ENCODE results near the gene NRG2. TPM values are rescaled to one million over a fixed set of nuclear protein-coding genes. Genes with fewer than 3 reads are reported as not detected.

The NRG2 gene
- polyA plus RNA-seq, 1 experiment = not detected

DNA sequence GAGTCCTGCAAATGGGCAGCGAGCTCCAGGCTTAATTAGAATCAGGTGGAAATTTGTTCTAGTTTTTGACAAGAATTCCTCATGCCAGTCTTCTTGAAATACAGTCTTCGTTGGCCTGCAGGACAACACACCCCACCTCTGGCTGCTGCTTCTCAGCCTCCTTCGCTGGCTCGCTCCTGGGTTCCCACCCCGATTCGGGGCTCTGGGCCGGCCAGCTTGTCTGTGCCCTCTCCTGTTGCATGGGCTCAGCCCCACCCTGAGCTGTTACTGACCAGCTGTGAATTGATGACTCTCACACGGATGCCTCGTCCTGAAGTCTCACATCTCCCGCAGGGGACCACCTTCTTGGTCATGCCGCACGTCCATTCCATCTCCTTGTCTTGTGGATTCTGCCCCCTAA is 226.5 kb downstream of the NRG2 start:
- POLR2A ChIA-PET = no interaction called here
- DNase-seq (ENCODE audit: low read depth) = no peak
- Histone ChIP-seq H3K36me3 (ENCODE audit: control insufficient read depth, insufficient read depth, low read length) (no peaks in the 10 kb centered on the region), H3K27me3 (ENCODE audit: control insufficient read depth, insufficient read depth, low read length) (peaks cover 4% of the 10 kb centered on the region; the same call in 1 of the 2 replicates), H3K4me3 (ENCODE audit: low read depth, low read length) (no peak overlapping the region)
- TF ChIP-seq, protein P1, sequence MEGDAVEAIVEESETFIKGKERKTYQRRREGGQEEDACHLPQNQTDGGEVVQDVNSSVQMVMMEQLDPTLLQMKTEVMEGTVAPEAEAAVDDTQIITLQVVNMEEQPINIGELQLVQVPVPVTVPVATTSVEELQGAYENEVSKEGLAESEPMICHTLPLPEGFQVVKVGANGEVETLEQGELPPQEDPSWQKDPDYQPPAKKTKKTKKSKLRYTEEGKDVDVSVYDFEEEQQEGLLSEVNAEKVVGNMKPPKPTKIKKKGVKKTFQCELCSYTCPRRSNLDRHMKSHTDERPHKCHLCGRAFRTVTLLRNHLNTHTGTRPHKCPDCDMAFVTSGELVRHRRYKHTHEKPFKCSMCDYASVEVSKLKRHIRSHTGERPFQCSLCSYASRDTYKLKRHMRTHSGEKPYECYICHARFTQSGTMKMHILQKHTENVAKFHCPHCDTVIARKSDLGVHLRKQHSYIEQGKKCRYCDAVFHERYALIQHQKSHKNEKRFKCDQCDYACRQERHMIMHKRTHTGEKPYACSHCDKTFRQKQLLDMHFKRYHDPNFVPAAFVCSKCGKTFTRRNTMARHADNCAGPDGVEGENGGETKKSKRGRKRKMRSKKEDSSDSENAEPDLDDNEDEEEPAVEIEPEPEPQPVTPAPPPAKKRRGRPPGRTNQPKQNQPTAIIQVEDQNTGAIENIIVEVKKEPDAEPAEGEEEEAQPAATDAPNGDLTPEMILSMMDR (IDR thresholded peaks at IDR 0.05; ENCODE audit: insufficient read depth, low read depth, low read length) = no peak
- CTCF ChIA-PET = interaction anchor here (1.5 kb wide), 1 partner anchor 28 kb away, joined by 5 read pairs; no protein-coding TSS in a partner anchor

DNA sequence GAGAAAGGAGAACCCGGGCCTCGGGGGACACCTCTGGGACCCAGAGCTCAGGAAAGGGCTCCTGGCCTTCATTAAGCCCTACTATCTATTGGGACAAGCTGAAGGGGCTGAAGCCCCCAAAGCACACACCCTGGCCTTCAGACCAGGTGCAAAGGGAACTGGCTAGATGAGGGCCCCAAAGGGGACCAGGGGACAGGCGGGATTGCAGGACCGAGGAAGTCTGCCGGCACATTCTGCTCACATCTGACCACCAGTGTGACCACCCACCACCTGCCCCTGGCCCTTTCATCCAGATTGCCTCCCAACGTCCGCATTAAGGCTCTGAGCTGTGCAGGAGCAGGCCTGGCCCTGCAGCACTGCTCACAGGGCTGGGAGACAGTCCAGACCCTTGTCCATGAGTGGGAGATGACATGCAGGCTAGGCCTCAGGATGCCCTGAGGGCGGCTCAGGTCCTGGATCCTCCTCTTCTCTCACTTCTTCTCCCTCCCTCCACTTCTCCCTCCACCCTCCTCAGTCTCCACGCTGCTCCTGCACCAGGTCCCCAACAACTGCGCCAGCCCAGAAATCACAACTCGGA is 228.3 kb downstream of the NRG2 start:
- ChIA-PET POLR2A (no interaction called here), CTCF (interaction anchor here (1.8 kb wide), 1 partner anchor 27 kb away, joined by 9 read pairs; no protein-coding TSS in a partner anchor)
- DNase-seq (ENCODE audit: low read depth) = no peak
- TF ChIP-seq, protein P1 (IDR thresholded peaks at IDR 0.05; ENCODE audit: insufficient read depth, low read depth, low read length) = no peak
- Histone ChIP-seq H3K4me3 (ENCODE audit: low read depth, low read length) (no peak overlapping the region), H3K27me3 (ENCODE audit: control insufficient read depth, insufficient read depth, low read length) (peaks cover 4% of the 10 kb centered on the region; the same call in 1 of the 2 replicates), H3K36me3 (ENCODE audit: control insufficient read depth, insufficient read depth, low read length) (no peaks in the 10 kb centered on the region)

DNA sequence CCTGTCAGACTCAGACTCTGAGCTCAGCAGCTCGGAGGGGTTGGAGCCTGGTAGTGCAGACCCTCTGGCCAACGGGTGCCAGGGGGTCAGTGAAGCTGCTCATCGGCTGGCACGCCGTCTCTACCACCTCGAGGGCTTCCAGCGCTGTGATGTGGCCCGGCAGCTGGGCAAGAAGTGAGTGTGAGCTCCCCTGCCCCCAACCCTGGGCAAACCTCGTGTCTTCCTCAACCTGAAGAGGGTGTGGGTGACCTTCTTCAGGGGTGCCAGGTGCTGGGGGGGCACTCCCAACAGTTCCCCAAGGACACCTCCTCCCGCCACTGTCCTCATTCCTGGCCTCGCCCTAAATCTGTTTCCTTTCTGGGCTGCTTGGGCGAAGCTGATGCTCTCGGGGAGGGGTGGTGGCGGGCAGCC is 228.9 kb downstream of the NRG2 start:
- no peaks in the 10 kb centered on the region for H3K36me3 ChIP-seq (ENCODE audit: control insufficient read depth, insufficient read depth, low read length)
- peaks cover 4% of the 10 kb centered on the region; the same call in 1 of the 2 replicates for H3K27me3 ChIP-seq (ENCODE audit: control insufficient read depth, insufficient read depth, low read length)
- DNase-seq (ENCODE audit: low read depth) = no peak
- no peak overlapping the region for H3K4me3 ChIP-seq (ENCODE audit: low read depth, low read length)
- ChIA-PET POLR2A (no interaction called here), CTCF (interaction anchor here (1.8 kb wide), 1 partner anchor 26 kb away, joined by 9 read pairs; no protein-coding TSS in a partner anchor)
- TF ChIP-seq, protein P1 (IDR thresholded peaks at IDR 0.05; ENCODE audit: insufficient read depth, low read depth, low read length) = no peak

DNA sequence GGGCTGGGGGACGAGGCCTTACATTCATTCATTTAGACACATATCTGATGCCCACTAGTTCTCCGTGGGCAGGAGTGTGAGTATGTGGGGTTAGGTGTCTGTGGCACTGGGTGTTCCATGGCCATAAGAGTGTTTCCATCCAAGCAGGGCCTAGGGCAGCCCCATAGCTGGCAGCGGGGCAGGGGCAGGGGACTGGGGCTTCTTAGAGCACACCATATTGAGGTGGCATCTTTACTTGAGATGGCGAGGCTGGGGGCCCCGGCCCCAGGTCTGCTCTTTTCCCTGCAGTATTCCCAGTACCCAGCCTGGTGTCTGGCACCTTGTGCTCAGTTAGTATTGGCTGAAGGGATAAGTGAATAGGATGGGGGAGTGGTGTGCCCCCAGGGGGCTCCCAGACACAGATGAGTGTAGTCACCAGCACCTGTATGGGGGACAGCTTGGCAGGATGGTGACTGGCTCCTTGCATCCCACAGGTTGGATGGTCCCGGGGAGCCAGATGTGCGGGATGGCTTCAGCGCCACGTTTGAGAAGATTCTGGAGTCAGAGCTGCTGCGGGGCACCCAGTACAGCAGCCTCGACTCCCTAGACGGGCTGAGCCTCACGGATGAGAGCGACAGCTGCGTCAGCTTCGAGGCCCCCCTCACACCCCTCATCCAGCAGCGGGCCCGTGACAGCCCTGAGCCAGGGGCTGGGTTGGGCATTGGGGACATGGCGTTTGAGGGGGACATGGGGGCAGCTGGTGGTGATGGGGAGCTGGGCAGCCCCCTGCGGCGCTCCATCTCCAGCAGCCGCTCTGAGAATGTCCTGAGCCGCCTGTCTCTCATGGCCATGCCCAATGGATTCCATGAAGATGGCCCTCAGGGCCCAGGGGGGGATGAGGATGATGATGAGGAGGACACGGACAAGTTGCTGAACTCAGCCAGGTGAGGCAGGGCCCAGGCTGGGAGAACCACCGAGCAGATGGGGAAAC is 230.0 kb downstream of the NRG2 start:
- H3K4me3 ChIP-seq (ENCODE audit: low read depth, low read length) = no peak overlapping the region
- ChIA-PET CTCF (interaction anchor here (1.8 kb wide), 1 partner anchor 25 kb away, joined by 9 read pairs; no protein-coding TSS in a partner anchor), POLR2A (no interaction called here)
- no peak for DNase-seq (ENCODE audit: low read depth)
- no peaks in the 10 kb centered on the region for H3K36me3 ChIP-seq (ENCODE audit: control insufficient read depth, insufficient read depth, low read length)
- H3K27me3 ChIP-seq (ENCODE audit: control insufficient read depth, insufficient read depth, low read length) = peaks cover 4% of the 10 kb centered on the region; the same call in 1 of the 2 replicates
- TF ChIP-seq, protein P1 (IDR thresholded peaks at IDR 0.05; ENCODE audit: insufficient read depth, low read depth, low read length) = no peak

DNA sequence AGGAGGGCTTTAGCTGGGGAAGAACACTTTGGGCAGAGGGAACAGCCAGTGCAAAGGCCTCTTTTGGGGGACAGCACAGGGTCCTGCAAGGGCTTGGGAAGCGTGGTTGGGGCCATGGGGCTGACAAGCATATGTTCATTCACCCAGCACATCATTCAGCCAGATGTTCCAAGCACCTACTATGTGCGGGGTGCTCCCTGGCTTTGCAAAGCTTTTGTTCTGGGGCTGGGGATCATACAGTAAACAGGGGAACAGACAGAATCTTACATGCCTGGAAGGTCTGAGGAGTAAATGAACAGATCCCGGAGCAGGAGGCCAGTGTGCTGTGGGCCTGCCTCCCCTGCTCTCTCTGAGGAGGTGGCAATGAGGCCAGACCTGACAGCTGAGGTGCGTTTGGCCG is 230.8 kb downstream of the NRG2 start:
- CTCF ChIA-PET = no interaction called here
- no peak for DNase-seq (ENCODE audit: low read depth)

More for the DNA sequence above, 230.8 kb downstream of the NRG2 start:
- POLR2A ChIA-PET = no interaction called here
- H3K4me3 ChIP-seq (ENCODE audit: low read depth, low read length) = no peak overlapping the region
- no peaks in the 10 kb centered on the region for H3K36me3 ChIP-seq (ENCODE audit: control insufficient read depth, insufficient read depth, low read length)
- H3K27me3 ChIP-seq (ENCODE audit: control insufficient read depth, insufficient read depth, low read length) = peaks cover 4% of the 10 kb centered on the region; the same call in 1 of the 2 replicates
- TF ChIP-seq, protein P1 (IDR thresholded peaks at IDR 0.05; ENCODE audit: insufficient read depth, low read depth, low read length) = no peak

All from BJ (cell line).